ENCODE measurements around the gene ACTRT3.

ACTRT3 gene

GRCh38 chr3:169769287-169770181 lies at the start of gene ACTRT3:
TSS of gene ACTRT3 (minus strand) at chr3:169769561. CDS start at chr3:169769520, 41 bp downstream.
- TF ChIP-seq POLR2A (IDR thresholded peaks at IDR 0.05; ENCODE audit: low read depth, low read length): no peak
- no peak for DNase-seq (ENCODE audit: insufficient read length, low spot score)
- no peak for FAIRE-seq

GRCh38 chr3:169818316-169818715 lies 49.0 kb upstream of the ACTRT3 start:
- peak; percentile 36 for FAIRE-seq
- no peak for DNase-seq (ENCODE audit: insufficient read length, low spot score)
- TF ChIP-seq POLR2A (IDR thresholded peaks at IDR 0.05; ENCODE audit: low read depth, low read length): no peak

- TF ChIP-seq POLR2A (IDR thresholded peaks at IDR 0.05; ENCODE audit: low read depth, low read length): no peak
- FAIRE-seq (no peak), DNase-seq (ENCODE audit: insufficient read length, low spot score) (no peak)
Observed at GRCh38 chr3:169815590-169816150, 46.3 kb upstream of the ACTRT3 start.

GRCh38 chr3:169813757-169814517 lies 44.6 kb upstream of the ACTRT3 start:
- TF ChIP-seq POLR2A (IDR thresholded peaks at IDR 0.05; ENCODE audit: low read depth, low read length): no peak
- FAIRE-seq (no peak), DNase-seq (ENCODE audit: insufficient read length, low spot score) (no peak)

GRCh38 chr3:169813278-169813677 lies 43.9 kb upstream of the ACTRT3 start:
- no peak for FAIRE-seq

GRCh38 chr3:169812332-169813235 lies 43.2 kb upstream of the ACTRT3 start, which contains the start of the genes LRRC34 and LRRIQ4:
TSS of gene LRRC34 (minus strand) at chr3:169812904. CDS start at chr3:169812548, 356 bp downstream.
TSS of gene LRRIQ4 (plus strand) at chr3:169812870. CDS start at chr3:169821922, 9,052 bp downstream.
- DNase-seq (ENCODE audit: insufficient read length, low spot score): peak; percentile 36

More at GRCh38 chr3:169813278-169813677, 43.9 kb upstream of the ACTRT3 start:
- TF ChIP-seq POLR2A (IDR thresholded peaks at IDR 0.05; ENCODE audit: low read depth, low read length): no peak
- DNase-seq (ENCODE audit: insufficient read length, low spot score): no peak

GRCh38 chr3:169811631-169812331 lies 42.4 kb upstream of the ACTRT3 start:
- FAIRE-seq (peak; percentile 87), DNase-seq (ENCODE audit: insufficient read length, low spot score) (peak; percentile 19)
- TF ChIP-seq POLR2A (IDR thresholded peaks at IDR 0.05; ENCODE audit: low read depth, low read length): no peak

More at GRCh38 chr3:169812332-169813235, 43.2 kb upstream of the ACTRT3 start, which contains the start of the genes LRRC34 and LRRIQ4:
- no peak; the same call in 1 of the 2 replicates for TF ChIP-seq POLR2A (IDR thresholded peaks at IDR 0.05; ENCODE audit: low read depth, low read length)
- FAIRE-seq: no peak

- TF ChIP-seq POLR2A (IDR thresholded peaks at IDR 0.05; ENCODE audit: low read depth, low read length): no peak
- DNase-seq (ENCODE audit: insufficient read length, low spot score) (no peak), FAIRE-seq (no peak)
Observed at GRCh38 chr3:169809230-169809795, 40.0 kb upstream of the ACTRT3 start.

- TF ChIP-seq POLR2A (IDR thresholded peaks at IDR 0.05; ENCODE audit: low read depth, low read length): no peak
- no peak for FAIRE-seq
- DNase-seq (ENCODE audit: insufficient read length, low spot score): no peak
Observed at GRCh38 chr3:169804681-169805080, 35.3 kb upstream of the ACTRT3 start.

- TF ChIP-seq POLR2A (IDR thresholded peaks at IDR 0.05; ENCODE audit: low read depth, low read length): no peak
- no peak for FAIRE-seq
- no peak for DNase-seq (ENCODE audit: insufficient read length, low spot score)
Observed at GRCh38 chr3:169792359-169792758, 23.0 kb upstream of the ACTRT3 start.

- DNase-seq (ENCODE audit: insufficient read length, low spot score) (no peak), FAIRE-seq (peak; percentile 81)
- no peak for TF ChIP-seq POLR2A (IDR thresholded peaks at IDR 0.05; ENCODE audit: low read depth, low read length)
Observed at GRCh38 chr3:169790687-169791429, 21.5 kb upstream of the ACTRT3 start.
